Fibroblast of pulmonary artery (primary cell): Measurements from ENCODE around the gene CHST9.

Experiments used
- DNase-seq: peaks from one replicate; pipeline ENCODE4 v3.0.0-alpha.2; 2010; ENCODE audit warnings: low read depth
- H3K4me3 ChIP-seq: replicated peaks from 2 replicates; pipeline ENCODE4 v1.5.1; 2011; ENCODE audit warnings: low read depth, mild to moderate bottlenecking, control low read depth, low read length, moderate library complexity
- TF ChIP-seq, protein P1 (sequence below): IDR thresholded peaks from 2 replicates; pipeline ENCODE4 v1.5.1; 2011; ENCODE audit warnings: mild to moderate bottlenecking, control low read depth, low read length, inconsistent platforms; ENCODE audit errors: missing control alignments

Gene CHST9

DNA sequence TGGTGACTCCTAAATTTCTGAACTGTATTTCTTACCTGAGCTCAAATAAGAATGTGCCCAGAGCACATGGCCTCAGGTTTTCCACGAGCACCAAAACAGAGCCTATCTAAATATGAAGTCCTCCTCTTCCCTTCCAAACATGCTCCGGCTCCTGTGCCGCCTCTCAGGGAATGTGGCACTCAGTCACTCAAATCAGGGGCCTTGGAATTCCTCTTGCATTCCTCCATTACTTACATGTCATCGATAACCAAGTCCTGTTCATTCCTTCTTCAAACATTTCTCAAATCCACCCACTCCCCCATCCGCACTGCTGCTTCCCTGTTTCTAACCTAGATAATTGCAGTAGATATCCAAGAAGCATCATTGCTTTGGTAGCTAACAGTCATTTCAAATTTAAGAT, 151.4 kb downstream of the CHST9 start:
- TF ChIP-seq, protein P1, sequence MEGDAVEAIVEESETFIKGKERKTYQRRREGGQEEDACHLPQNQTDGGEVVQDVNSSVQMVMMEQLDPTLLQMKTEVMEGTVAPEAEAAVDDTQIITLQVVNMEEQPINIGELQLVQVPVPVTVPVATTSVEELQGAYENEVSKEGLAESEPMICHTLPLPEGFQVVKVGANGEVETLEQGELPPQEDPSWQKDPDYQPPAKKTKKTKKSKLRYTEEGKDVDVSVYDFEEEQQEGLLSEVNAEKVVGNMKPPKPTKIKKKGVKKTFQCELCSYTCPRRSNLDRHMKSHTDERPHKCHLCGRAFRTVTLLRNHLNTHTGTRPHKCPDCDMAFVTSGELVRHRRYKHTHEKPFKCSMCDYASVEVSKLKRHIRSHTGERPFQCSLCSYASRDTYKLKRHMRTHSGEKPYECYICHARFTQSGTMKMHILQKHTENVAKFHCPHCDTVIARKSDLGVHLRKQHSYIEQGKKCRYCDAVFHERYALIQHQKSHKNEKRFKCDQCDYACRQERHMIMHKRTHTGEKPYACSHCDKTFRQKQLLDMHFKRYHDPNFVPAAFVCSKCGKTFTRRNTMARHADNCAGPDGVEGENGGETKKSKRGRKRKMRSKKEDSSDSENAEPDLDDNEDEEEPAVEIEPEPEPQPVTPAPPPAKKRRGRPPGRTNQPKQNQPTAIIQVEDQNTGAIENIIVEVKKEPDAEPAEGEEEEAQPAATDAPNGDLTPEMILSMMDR, result no peak
- no peak for DNase-seq
- H3K4me3 ChIP-seq, result no peak overlapping the region

DNA sequence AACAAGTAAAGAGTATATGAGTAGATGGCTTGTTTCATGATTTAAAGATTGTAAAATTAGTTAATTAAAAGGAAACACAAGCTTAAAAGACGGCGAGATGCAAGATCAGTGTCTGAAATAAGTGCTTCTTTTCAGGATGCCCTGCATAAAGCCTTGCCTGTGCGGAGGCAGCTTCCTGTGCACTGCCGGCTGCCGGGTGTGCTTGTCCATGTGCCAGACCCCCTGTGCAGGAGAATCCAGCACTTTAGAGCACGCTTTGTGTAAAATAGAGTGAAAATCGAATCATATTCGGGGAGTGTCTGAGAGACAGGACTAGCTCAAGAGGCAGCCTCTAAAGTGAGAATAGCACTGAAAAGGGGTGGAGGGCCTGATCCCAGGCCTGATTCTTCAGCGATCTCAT, 154.7 kb downstream of the CHST9 start:
- no peak overlapping the region for H3K4me3 ChIP-seq
- TF ChIP-seq, protein P1, result no peak
- no peak for DNase-seq

DNA sequence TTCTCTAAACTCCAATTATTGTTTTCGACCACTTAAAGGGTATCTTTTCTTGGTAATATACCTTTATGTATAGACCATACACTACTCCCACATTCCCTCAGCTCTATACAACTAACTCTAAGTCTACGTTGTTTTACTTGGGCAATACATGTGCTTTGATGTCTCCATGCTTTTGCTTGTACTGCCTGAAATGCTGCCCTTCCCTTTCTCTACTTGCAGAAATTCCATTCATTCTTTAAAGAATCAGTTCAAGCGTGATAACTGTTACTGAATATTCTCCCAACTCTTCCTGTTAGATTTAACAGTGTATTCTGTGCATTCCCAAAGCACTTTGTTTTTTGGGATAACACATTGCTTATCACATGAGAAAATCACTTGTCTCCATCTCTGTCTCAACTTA, 162.6 kb downstream of the CHST9 start:
- TF ChIP-seq, protein P1, result no peak
- H3K4me3 ChIP-seq, result no peak overlapping the region
- no peak for DNase-seq

DNA sequence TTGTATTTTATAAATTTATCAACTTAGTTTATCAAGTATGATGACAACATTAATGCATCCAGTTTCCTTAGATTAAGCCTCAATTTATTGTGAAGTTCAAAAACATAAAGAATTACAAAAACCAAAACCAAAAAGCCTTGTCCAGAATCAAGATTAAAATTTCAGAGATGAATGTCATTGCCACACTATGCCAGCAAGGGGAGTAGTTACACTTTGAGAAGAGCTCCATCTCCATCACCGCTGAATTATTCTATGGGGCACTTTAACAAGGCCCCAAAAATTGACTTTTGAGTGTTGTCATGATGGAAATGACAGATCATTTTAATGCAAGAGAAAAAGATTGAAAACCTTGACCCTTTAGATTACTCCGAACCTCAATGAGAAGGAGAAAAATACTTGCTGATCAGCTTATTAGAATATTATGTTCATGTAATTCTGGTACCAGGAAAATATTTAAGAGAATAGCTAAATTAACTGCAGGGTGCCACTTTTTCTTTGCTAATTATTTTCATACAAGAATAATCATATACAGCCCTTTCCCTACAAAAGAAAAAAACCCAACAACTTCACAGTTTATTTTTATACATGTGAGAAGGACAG, 167.1 kb downstream of the CHST9 start:
- TF ChIP-seq, protein P1, result peak; percentile 30
- no peak overlapping the region for H3K4me3 ChIP-seq
- DNase-seq, result peak; percentile 14

DNA sequence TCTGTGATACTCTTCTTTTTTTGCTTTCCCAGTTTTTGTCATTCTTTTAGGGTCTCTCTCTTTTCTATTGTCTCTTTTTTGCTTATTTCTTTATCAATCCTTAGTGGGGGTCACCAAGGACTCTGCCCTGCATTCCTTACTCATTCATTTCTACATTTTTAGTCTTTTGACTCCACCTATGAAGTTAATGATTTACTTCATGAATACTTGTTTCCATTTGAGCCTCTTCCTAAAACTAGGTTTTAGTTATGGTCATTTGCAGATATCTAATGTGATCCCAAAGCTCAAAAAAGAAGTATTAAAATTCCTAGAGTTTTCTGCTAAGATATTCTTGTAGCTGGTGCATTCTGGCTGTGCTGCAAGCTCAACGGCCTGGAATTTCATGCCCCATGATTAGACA, 170.3 kb downstream of the CHST9 start:
- no peak for DNase-seq
- TF ChIP-seq, protein P1, result no peak
- no peak overlapping the region for H3K4me3 ChIP-seq

DNA sequence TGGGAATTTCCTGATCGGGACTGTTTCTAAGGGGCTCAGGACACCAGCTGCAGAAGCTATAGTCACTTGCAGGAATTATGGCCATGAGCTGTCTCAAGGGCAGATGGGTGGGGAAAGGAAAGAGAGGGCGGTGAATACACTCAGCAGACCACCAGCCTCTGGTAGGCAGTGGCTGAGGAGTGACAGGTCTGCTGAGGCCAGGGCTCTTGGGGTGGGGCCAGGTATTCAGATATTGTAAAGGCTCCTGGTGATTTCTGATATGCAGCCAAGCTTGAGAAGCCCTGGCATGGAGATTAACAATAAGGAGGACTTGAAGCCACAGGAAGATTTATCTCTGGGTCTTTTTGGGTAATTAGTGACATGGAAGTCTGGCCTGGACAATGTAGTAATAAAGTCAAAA, 174.3 kb downstream of the CHST9 start:
- TF ChIP-seq, protein P1, result no peak

DNA sequence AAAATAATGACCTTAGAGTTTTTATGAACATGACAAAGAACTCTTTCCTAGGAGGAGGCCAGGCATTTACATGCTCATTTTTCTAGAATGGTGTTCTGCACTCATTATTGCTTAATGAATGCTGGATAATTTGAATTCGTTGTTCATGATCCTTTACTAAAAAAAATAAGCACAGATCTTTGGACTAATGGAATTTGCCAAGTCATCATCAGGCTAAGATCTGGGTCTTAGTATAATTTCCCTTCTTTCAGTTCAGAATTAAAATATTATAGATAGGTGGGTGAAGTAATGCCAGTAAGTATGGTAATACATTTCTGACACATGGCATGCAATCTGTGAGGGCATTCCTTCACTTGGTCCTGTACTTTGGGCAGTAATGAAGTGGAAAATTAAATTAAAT, 175.8 kb downstream of the CHST9 start:
- H3K4me3 ChIP-seq, result no peak overlapping the region
- TF ChIP-seq, protein P1, result no peak
- no peak for DNase-seq

More for the DNA sequence above, 174.3 kb downstream of the CHST9 start:
- no peak overlapping the region for H3K4me3 ChIP-seq
- DNase-seq, result no peak
